ENCODE measurements around the gene SPRED2.

The SPRED2 gene

DNA sequence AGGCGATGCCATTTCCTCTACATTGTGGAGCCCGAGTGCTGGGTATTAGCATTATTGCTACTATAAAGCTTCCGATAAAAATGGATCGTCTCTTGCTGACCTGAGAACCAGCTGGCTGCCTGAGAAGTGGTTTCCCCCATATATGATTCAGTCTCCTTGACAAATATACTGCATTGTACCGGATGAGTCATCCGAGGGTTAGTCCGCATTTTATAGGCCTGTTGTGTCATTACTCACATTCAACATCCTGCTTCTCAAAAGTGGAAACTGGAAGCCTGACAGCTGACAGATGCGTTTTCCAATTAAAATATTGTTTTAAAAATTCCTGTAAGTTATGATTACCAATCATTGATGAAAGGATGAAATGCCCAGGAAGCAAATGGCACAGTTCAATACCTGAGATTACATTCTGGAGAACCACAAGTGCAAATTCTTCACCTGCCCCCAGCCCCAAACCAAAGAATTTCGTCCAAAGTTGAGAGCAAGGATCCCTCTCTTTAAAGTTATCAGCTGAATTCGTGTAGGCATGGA is 65.7 kb downstream of the SPRED2 start:
- peak; percentile 99 for DNase-seq (ENCODE audit: low spot score)

DNA sequence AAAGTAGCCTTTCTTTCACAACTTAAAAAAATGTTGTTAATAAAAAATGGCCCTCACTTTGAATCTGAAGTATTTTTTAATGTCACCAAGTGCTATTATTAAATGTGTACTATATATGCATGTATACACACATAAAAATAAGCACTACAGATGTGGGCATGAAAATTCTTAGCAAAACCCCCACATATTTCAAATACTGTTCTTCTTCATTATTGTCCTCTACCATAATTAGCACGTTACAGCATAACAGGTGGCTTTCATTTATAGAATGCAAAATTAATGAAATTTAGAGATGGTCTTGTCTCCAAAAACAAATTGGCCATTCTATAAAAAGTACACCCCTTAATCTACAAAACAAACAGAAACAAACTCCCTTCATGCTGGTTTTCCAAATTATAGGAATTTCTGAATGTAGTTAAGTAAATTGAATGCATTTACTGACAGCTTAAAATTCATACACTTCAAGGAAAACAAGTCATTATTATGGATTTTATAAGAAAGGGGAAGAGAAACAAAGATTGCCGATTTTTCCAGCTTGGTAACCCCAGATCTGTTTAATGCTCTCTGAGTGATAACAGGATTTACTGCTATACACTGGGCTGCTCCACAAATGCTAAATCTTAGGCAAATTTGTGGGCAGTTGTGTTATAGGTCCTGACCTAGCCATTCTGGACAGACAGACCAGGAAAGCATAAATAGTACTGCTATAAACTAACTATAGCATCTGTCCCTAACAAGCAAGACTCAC is 67.2 kb downstream of the SPRED2 start:
- DNase-seq (ENCODE audit: low spot score): no peak

DNA sequence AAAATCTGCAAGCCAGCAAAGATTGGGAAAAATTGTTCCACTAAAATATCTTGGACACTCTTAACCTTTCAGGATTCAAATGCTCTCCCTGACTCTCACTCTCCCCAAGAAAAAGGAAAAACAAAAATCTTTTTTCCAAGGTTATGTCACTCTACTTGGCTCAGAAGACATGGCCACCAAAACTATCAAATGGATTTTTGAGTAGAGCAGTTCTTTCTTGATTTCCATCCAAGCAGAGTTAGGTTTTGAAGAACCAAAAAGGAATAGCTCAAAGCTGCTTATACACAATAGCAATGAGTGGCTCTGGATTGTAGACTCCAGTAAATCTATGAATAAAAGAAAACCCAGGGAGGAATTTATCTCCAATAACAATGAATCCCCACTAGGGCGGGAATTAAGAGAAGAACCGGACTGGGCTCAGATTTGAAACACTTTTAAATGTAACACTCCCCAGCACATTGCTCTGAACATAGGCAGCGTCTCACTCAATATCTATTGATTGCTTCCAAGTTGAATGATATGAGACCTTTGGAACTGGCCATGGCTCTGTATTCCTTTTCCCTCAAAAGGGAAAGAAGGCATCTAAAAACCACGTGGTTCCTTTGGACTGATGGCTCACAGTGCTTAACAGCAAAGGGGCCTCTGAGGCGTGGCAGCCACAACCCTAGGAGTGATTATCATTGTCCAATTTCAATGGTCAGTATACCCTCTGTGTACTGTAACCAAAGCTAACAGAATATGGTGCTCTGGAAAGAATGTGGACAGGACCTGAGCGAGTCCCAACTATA is 68.3 kb downstream of the SPRED2 start:
- DNase-seq (ENCODE audit: low spot score): peak; percentile 55

DNA sequence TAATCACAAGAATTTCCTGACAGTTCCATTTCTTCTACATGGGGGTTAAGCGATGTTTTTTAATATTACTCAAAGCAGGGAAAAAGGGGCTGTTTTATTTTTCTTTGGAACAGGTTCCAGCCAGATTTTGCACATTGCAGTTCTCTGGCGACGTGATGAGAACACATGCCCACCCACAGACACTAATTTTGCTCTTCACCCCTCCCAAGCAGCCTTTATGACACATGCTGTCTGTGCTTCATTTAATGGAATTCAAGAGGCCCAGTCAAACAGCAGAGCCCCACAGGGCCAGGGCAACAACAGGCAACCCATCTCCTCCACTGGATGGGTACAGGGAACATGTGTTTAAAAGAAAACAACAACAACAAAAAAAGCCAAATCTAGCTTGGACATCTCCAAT is 70.8 kb downstream of the SPRED2 start:
- no peak for DNase-seq (ENCODE audit: low spot score)

DNA sequence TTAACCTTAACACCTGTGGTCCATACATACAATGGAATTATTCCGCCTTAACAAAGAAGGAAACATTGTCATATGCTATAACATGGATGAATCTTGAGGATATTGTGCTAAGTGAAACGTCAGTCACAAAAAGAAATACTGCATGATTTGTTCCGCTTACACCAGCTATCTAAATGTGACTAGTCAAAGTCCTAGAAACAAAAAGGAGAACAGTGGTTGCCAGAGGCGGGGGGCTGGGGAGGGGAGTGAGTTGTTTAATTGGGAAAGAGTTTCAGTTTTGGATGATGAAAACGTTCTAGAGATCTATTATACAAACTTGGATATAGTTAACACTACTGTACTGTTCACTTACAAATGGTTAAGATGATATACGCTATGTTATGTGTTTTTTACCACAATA is 72.0 kb downstream of the SPRED2 start:
- DNase-seq (ENCODE audit: low spot score): no peak

DNA sequence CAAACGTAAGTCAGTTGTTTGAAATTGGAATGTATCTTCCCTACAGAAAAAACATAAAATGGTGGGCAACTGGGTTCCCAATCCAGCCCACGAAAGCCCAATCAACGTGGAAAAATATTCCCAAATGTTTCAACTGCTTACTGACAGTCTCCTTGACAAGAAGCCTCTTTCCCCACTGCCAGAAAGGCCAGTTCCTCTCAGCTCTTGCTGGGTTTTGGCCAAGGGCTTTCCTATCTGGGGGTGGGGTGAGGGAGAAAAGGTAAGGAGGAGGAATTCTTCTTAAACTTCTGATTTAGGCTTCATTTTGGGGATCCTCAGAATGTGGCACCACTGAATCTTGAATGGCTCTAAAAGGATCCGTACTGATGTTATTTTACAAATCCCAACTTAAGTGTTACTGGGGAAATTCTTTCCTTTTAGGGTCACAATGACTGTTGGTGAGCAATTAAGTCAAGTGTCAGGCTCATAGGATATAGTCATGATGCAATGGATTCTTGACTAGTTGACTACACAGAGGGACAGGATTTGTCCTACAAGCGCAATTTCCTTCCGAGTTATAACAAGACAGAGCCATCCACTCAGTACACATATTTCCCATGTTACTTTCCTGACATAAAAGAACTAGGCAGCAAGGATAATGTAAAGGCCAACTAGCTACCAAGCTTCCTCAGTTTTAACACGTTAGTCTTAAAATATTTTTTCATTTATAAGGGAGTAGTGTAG is 73.6 kb downstream of the SPRED2 start:
- DNase-seq (ENCODE audit: low spot score): no peak

DNA sequence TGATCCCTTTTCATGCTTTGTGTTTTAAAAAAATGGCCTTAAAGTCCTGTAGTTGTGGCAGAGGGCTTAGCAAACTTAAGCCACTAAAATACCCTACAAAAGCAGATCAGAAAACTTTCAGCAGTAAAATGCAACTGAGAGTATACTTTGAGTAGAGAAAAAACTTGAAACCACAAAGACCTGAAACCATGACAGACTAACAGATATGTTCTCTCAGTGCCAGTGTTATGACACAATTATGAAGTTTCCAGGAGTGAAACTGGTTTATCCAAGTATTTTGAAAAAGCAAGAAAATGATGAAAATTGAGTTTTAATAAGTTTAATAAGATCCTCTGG is 74.5 kb downstream of the SPRED2 start:
- no peak for DNase-seq (ENCODE audit: low spot score)

DNA sequence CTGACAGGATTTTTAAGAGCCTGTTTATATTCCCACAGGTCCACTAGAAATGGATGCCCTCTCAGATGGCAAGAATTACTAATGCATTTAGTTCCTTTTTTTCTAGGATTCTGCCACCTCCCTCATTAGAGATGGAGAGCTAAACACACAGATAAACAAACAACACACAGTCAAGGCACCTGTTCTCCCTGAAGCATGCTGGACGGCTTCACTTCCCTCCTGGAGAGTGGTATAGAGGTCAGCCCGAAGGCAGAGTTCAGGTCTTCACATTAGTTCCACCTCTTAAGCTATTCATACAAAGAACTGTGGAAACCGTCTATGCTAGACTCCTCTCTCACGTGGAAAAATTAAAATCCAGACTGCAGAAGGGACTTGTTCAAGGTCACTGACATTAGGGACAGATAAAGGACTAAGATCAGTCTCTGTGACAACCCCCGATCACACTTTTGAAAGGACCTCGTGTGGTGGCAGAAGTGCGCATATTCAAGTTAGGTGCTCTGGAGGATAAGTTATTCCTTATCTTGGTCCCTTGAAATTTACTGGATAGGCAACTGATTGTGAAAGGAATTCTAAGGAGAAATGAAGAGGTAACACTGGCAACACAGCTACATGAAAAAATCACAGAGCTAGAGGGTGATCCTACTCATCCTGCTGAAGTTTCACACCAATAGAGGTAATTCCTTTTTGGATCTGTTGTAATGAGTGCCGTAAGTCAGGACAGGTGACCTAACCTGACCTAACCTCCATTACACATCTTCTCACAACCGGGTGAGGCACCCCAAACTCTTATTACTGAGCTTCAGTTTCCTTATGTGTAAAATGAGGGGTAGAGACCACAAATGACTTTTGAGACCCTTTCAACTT is 75.1 kb downstream of the SPRED2 start:
- no peak for DNase-seq (ENCODE audit: low spot score)

DNA sequence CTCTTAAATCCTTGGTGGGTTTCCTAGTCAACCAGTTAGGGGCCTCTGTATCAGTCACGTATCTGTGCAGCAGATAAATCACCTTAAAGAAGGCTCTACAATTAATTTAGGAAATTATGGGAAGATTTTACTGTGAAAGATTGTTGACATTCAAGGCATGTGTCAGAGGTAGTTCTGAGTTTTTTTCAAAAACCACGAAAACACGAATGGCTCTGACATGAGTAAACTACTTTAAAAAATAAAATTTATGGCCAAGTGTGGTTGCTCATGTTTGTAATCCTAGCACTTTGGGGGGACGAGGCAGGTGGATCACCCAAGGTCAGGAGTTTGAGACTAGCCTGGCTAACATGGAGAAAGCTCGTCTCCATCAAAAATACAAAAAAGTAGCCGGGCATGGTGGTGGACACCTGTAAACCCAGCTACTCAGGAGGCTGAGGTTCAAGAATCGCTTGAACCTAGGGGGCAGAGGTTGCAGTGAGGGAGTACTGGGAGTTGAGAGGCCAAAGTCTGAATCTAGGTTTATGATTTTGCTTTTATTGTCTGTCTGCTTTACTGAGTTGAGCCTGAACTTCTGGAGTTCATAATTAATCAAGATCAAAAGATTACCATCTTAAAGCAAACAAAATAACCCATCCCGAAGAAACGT is 77.1 kb downstream of the SPRED2 start:
- DNase-seq (ENCODE audit: low spot score): no peak

DNA sequence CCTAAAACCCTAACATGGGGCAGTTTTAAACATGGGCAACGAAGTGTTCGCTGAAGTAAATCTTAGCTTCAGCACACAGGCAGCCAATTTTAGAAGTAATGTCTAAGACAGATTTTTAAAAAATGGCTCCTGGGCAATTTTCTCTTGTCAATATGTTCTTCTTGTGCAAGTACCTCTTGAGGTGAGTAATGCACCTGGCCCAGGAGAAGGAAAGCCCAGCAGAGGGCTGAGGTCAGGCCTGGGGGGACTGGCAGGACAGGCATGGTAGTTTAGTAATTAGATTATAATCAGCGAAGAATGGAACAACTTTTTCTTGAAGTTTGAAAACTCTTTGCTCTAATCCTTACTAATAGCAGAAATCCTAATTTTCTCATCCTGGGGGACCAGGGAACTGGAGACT is 77.6 kb downstream of the SPRED2 start:
- no peak for DNase-seq (ENCODE audit: low spot score)

DNA sequence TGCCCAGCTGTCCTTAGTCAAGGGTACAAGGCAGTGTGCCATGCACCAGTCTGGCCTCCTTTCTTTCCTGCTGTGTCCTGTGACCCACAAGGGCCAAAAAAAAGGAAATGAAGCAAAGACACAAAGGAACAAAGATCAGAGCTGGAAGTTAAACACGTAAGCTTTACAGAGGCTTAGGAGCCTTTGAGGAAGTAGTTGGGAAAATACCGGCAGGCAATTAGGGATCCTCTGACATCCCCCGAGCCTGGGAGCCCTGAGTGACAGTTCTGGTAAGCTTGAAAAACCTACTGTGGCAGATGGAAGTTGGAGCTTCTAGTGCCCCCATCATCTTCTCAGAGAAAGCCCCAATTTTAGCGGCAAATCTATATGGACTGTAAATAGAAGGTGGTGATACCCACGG is 78.5 kb downstream of the SPRED2 start:
- DNase-seq (ENCODE audit: low spot score): no peak

DNA sequence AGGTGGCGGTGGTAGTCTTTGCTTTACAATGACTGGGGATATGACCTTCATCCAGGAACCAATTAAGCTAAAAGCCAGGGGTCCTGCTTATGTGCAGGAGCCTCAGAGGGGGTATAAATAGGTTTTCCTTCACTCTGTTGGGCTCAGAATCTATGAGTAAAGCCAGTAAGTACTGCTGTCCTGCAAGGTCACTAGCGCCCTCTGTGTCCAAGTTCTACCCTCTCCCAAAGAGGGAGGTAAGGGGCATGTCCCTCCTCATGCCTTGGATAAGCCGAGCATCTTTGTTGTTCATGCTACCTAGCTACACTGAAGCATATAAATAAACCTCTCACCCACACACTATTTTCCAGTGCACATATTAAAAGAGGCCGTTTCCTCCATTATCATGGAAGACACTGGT is 79.4 kb downstream of the SPRED2 start:
- no peak for DNase-seq (ENCODE audit: low spot score)

DNA sequence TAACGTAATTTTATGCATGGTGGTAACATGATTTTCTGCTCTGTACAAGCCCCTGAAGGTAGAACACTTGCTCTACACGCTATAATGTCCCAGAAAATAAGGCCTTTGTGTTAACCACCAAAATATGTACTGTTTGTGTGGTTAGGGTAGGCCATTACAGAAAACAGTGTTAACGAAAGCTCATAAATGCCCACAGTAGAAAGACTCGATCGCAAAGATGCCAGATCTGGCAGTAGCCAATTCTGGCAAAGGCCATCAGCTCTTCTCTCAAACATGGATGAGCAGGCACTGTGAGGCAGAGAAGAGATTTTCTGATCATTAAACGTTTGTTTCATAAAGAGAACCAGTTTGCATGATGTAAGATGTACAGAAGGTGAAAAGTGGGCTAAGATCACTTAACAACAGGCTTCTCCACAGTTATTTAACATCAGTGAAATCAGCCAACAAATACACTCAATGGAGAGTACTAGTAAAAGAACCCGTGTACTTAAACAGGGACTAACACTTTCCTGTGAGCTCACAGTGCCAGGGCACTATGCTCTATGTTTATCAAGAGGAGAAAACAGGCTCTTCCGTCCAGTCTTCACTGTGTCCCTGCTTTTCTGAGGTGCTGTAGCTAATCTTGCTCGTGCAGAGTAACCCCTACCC is 80.3 kb downstream of the SPRED2 start:
- no peak for DNase-seq (ENCODE audit: low spot score)

DNA sequence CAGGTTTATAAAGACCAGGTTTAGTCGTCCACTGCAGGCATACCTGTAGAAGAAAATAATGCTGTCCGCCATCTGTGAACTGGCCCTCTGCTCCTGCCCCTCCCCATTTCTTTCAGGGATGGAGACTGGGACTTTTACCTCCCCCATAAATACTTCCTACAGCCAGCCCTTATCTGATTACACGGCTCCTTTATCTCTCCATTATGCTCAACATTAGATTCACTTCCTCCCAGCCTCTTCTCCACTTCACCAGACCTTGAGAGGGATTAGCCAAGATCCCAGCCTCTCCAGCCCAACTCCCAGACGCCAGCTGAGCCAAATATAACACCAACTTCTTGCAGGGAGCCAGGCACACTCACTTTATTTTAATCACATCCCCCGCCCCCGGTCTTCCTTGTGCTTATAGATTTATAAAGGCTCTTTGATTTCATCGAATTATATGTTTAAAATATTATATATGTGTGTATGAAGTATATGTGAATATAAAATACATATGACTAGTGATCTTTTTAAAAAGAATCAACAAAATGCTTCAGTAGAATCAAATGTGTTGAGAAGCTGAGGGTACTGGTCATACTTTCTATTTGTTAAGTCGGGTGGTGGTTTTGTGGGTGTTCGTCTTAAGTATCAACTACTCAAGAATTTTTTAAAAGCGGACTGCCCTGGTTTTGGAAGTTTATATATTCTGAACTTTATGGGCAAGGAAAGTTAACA is 81.0 kb downstream of the SPRED2 start:
- no peak for DNase-seq (ENCODE audit: low spot score)

DNA sequence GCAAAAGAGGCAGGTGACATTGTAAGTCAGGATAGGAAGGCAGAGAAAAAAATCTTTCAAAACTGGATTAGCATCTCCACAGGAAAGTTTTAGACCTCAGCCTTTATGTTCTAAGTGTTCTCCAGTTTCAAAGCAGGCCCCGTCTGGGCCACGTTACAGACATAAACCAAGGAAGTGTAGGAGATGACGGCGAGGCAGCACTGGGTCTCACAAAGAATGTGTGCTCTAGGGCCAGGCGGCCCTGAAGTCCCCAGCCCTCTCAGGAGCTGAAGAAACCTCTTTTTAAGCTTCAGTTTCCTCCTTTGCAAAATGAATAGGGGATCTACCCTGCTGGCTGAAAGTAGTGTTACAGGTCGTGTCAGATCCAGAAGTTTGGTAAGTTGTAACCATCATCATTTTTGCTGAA is 81.7 kb downstream of the SPRED2 start:
- DNase-seq (ENCODE audit: low spot score): no peak

DNA sequence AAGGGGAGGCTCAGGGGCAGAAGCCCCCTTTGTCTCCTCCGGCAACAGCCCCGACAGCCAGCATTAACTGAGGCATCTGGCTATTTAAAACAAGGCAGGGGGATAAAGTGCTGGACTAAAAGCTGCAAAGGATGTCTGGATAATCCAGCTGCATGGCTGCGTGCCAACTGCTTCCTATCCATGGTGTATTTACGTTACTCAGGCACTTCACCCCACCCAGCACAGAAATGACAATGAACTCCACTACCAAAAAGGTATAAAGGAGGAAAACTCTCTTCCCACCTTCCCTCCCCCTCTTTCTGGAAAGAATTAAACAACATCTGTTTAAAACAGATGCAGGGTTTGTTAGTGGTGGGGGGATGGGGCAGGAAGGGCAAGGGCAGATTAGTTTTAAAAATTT is 82.5 kb downstream of the SPRED2 start:
- no peak for DNase-seq (ENCODE audit: low spot score)

DNA sequence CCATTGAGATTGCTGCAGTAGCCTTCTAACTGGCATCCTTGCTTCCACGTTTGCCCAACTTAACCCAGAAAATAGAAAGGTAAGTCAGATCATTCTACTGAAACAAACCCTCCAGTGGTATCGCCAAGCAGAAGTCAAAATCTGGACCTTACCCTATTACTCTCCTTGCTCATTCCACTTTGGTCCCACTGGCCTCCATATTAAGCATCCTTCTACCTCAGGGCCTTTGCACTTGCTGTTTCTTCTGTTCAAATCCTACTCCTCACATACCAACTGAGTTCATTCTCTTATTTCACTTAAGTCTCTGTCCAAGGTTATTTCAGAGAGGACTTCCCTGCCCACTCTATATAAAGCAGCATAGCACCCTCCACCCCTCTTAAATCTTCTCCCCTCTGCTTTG is 84.5 kb downstream of the SPRED2 start:
- DNase-seq (ENCODE audit: low spot score): no peak

DNA sequence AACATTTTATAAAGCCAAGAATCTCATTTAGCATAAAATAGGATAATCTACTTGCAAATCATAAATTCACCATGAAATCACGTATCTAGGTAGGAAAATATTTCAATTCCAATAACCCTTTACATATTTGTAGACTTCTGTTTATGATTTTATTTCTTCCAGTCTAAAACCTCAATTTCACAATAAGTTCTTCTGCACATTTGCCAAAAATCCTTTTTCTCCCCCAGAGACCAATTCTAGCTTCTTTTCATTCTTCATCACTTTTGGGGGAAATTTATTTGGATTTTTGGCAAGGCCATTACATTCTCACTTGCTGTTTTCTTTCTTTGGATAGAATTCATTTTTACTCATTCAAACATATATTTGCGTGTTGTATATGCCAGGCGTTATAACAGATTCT is 86.8 kb downstream of the SPRED2 start:
- DNase-seq (ENCODE audit: low spot score): no peak

DNA sequence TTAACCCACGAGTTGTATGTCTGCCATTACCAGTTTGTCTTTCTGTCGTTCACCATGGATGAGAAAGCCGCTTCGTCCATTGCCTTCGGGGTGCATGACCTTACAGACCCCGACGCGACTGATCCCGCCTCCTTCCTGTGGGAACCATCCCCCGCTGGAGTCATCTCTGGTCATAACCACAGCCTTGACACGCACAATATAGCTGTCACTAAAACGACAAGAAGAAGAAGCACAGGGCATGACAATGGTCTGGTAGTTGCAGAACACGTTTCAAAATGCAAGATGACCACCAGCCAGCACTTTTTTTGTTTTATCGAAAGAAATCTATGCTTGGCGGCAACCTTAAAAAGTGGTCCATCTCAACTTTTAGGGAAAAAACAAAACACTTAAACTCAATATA is 87.7 kb downstream of the SPRED2 start:
- DNase-seq (ENCODE audit: low spot score): no peak

DNA sequence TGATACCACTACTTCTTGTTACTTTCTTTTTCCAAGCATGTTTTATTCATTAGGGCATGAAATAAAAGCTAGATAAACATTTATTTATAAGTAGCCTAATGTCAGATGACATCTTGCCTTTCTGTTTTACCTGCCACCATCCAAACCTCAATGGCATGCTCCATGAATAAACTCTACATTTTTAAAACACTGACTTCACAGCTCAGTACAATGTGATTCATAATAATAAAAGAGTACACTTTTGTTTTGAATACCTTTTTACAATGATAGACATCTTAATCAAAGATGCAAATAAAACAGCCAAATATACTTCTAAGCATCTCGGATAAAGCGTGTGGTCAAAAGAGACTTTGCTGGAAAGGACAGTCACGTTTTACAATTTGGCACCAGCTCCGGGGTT is 88.2 kb downstream of the SPRED2 start:
- DNase-seq (ENCODE audit: low spot score): no peak

Data from SW480 (cell line).